NCI-H2196 (cell line): ENCODE measurements around the gene HSD17B11.
"Not testable (repeated sequence)": the region's sequence is repeated elsewhere in the genome, so short reads cannot be mapped to it uniquely, and the experiment has no call there.

ENCODE experiments used
- DNase-seq: peaks from one replicate; lab custom pipeline; 2025; ENCODE audit not compliant: unreplicated experiment; lab: John Stamatoyannopoulos, UW

Gene HSD17B11

DNA sequence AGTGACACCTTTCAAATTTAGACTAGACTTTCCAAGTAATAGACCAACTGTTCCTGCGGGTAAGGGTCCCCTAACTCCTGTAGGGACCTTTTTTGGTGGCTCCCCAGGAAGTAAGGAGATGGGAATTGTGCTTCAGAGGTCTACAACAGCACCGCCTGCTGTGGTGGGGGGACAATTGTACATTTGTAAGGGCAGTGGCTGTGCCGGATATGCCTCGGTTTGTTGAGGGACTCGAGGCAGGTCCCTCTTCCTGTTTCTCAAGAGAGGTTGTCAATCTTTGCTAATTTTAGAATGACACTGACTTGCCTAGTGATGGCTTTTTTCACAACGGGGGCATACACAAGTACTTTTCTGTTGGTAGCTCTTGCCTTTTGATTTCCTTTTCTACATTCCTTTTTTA is 15.5 kb upstream of the HSD17B11 start:
- no peak for DNase-seq

DNA sequence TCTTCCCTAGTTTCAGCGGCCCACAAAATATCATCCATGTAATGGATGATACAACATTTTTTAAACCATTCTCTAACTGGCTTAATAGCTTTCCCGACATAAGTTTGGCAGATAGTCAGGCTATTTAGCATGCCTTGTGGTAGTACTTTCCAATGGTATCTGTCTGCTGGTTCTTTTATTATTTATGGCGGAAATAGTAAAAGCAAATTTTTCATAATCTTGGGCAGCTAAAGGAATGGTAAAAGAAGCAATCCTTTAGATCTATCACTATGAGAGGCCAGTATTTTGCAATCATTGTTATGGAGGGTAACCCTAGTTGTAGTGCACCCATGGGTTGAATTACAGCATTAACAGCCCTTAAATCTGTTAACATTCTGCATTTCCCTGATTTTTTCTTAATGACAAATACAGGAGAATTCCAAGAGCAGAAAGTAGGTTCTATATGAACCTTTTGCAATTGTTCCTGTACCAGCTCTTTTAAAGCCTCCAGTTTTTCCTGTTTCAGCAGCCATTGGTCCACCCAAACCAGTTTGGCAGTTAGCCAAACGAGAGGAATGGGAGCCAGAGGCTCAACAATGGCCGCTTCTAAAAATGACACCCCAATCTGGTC is 14.3 kb upstream of the HSD17B11 start:
- no peak for DNase-seq

DNA sequence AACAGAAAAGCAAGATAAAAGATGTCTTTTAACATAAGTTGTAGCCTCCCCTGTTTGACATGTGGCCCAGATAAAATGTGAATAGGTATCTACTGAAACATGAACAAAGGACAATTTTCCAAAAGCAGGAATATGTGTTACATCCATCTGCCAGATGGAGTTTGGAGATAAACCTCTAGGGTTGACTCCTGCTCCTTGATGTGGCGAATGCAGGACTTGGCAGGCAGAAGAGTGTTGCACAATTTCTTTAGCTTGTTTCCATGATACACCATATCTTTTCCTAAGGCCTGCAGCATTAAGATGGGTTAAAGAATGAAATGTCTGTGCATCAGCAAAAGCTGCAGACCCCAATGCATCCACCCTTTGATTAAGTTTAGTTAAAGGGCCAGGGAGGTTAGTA is 12.7 kb upstream of the HSD17B11 start:
- DNase-seq = not testable (repeated sequence)

DNA sequence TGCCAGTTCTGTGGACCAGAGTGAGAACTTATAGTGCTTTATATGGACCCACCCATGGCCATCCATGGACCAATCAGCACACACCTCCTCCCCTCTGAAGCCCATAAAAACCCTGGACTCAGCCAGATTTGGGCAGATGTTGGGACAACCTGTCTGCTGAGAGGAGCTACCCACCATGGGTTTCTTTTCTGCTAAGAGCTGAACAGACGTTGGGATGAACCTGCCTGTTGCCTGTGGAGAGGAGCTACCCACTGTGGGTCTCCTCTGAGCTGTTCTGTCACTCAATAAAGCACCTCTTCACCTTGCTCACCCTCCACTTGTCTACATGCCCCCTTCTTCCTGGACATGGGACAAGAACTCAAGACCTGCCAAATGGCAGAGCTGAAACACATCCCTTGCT is 9.0 kb upstream of the HSD17B11 start:
- no peak for DNase-seq

DNA sequence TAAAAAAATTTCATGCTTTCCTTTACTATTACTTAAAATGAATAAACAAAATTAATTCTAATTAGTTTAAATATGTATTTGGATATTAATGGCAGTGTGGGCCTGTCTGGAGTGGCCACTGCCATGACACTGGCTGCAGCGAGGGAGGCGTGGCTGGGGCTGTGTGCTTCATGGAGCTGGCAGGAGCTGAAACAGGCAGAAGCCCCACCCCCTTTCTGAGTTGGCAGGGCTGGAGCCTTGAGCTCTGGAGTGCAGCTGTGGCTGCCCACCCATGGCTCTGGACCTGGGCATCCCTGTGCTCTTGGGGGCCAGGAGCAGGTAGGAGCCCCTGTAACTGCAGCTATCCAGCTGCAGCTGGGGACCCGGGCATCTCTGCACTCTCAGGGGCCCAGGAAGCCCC is 8.2 kb upstream of the HSD17B11 start:
- DNase-seq = no peak

DNA sequence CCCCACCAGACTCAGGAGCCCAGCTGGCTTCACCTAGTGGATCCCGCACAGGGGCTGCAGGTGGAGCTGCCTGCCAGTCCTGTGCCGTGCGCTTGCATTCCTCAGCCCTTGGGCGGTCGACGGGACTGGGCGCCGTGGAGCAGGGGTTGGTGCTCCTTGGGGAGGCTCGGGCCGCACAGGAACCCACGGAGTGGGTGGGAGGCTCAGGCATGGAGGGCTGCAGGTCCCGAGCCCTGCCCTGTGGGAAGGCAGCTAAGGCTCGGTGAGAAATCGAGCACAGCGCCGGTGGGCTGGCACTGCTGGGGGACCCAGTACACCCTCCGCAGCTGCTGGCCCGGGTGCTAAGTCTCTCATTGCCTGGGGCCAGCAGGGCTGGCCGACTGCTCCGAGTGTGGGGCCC is 4.9 kb upstream of the HSD17B11 start:
- DNase-seq = not testable (repeated sequence)

DNA sequence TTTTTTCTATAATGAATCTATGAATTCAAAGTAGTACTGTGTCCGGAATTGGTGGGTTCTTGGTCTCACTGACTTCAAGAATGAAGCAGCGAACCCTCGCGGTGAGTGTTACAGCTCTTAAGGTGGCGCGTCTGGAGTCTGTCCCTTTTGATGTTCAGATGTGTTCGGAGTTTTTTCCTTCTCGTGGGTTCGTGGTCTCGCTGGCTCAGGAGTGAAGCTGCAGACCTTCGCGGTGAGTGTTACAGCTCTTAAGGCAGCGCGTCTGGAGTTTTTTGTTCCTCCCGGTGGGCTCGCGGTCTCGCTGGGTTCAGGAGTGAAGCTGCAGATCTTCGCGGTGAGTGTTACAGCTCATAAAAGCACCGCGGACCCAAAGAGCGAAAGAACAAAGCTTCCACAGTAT is 4.1 kb upstream of the HSD17B11 start:
- not testable (repeated sequence) for DNase-seq

DNA sequence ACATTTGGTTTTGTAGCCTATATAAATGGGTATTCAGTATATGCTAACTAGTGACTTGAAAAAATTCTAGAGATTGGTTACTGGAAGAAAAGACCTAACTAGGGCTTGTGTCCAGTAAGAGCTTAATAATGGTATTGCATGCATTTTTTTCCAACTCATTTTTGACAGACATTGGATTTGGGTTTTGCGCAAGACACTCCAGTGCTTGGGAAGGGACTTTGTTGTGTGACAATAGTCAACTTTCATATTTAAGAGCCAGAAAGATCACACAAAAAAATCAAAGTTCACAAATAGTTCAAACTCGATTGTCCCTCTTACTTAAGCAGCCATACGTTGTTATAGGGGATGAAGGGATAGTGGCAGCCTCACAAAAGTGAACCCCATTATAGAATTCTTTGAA is 1.2 kb upstream of the HSD17B11 start:
- DNase-seq = no peak

DNA sequence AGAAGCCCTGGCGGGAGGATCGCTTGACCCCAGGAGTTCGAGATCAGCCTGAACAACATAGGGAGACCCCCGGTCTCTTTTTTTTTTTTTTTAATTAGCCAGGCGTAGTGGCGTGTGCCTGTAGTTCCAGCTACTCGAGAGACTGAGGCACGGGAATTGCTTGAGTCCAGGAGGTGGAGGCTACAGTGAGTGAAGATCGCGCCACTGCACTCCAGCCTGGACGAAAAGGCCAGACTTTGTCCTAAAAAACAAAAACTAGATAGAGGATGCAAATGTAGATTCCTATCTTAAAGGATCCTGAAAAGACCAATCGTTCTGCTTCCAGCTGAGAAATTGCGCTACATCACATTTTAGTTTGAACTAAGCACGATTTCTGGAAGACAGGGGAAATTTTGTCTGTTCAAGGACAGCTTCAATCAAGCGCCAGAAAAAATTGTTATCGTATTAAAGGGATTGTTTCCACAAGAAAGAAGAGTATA is 627 bp upstream of the HSD17B11 start:
- no peak for DNase-seq

DNA sequence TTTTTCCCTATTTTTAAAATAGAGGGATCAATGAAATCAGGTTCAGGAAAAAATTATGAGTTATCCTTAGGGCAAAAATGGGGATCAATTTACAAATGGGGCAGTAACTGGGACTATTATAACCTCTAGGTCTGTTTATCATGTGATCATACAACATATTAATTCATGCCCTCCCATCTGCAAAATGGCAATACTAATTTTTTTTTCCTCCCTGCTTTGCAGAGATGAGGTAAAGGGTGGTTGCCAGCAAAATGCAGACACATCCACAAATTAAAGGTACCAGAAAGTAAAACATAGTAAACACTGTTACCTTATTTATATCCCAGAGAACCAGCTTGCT is 467 bp downstream of the HSD17B11 start:
- no peak for DNase-seq

DNA sequence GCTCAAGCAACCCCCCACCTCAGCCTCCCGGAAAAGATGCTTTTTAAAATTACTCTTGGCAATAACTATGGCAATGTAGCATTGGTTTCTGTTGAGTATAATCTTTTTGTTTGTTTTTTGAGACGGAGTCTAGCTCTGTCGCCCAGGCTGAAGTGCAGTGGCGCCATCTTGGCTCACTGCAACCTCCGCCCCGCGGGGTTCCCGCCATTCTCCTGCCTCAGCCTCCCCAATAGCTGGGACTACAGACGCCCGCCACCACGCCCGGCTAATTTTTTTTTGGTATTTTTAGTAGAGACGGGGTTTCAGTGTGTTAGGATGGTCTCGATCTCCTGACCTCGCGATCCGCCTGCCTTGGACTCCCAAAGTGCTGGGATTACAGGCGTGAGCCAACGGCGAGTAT is 933 bp downstream of the HSD17B11 start:
- DNase-seq = not testable (repeated sequence)

DNA sequence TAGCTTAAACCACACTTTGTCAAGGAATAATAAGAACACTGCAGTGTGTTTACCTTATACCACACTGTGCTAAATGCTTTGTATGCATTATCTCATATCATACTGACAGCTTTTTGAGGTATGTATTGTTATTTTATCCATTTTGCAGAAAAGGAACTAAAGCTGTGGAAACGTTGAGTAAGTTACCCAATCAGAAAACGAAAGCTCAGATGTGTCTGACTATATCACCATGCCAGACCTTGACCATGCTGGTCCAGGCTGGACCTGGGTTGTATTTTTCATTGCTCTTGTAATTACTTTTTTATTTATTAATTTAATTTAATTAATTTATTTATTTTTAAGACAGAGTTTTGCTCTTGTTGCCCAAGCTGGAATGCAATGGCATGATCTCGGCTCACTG is 2.1 kb downstream of the HSD17B11 start:
- no peak for DNase-seq

DNA sequence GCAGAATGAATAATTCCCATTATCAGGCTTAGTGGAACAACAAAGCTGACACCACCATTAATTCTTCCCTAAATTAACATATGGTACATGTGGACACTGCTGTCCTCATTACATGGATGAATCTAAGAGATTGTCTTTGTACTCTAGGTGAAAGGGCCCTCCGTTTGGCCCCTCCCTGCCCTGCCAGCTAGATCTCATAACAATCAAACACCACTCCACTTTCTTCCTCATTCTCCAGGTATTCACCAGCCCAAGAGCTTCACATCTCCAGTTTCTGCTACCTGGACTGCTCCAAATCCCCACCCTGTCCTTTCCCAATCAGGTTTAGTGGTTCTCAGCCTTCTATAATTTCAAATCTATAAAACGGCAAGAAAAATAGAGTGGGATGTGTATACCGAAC is 3.8 kb downstream of the HSD17B11 start:
- DNase-seq = no peak

DNA sequence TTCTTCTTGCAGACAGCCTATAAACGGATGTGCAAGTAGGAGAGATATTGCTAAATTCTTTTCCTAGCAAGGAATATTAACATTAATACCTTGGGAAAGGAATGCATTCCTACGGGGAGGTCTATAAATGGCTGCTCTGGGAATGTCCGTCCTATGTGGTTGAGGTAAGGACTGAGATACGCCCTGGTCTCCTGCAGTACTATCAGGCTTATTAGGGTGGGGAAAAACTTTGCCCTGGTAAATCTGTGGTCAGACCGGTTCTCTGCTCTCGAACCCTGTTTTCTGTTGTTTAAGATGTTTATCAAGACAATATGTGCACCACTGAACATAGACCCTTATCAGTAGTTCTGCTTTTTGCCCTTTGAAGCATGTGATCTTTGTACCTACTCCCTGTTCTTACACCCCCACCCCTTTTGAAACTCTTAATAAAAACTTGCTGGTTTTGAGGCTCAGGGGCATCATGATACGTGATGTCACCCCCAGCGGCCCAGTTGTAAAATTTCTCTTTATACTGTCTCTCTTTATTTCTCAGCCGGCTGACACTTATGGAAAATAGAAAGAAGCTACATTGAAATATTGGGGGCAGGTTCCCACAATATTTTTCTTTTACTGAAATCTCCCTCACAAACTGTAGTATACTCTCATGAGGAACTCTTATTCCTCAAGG is 6.4 kb downstream of the HSD17B11 start:
- DNase-seq = not testable (repeated sequence)

DNA sequence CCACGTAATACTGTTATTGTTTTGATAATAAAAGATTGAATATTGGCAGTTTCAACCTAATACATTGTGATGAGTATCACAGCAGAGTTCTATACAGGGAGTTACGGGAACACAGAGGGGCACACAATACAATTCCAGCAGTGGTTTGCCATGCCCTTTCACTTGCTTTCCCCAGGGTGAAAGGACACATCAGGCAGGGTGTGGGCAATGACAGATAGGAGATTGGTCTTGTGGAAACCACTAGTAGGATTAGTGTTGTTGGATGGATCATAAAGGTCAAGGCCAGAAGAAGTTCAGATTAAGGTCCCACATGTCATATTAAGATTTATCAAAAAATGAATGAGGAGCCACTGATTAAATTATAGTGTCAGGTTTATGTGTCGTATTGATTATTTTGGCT is 8.1 kb downstream of the HSD17B11 start:
- DNase-seq = no peak

DNA sequence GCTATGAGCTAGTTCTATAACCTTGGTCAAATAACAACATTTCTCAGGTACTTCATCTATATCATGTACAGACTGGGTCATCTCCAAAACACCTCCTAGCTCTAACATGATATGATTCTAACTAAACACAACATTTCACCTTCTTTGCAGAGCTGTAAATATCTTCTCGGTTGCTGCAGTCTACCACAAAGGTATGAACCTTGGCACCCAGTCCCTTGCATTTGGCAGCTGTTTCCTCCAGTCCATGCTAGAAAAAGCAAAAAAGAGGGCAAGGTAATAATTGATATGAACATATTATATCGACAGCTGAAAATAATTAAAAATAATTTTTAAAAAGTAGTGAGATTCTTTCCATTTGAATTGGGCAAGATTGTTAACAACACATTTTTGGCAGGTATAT is 8.9 kb downstream of the HSD17B11 start:
- DNase-seq = no peak

DNA sequence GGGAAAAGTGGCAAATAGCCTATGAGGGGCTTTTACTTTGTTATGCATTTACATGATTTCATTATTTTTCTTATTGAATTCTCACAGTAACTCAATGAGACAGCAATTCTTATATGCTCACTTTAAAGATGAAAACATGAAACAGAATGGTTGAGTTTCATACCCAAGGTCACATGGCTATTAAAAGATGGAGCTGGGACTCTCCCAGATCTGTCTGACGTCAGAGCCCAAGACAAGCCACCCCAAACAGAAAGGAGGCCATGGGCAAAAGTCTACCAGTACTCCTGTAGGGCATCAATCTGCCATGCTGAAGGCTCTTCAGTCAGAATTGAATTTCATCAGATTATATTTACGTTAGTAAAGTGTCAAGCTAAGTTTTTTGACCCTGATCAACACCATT is 13.2 kb downstream of the HSD17B11 start:
- DNase-seq = no peak

DNA sequence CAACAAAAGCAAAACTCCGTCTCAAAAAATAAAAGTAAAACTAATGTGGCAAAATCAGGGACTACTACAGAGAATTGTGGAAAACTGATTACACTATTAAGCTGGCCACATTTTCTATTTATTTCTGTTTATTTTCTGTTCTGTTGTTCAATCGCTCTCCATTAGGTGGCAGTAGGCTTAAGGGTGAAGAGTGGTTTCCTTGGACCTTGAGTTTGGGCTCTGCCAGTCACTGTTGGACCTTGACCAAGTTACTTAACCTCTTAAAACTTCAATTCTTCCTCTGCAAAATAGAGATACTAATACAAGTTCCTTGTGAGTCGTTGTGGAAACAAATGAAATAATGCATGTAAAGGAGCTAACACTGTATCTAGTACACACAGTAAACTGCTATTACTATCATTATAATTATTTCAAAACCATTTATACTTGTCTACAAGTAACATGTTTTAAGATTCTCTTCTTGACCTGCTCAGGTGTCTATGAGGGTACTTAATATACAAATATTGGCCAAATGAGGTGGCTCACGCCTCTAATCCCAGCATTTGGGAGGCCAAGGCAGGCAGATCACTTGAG is 15.2 kb downstream of the HSD17B11 start:
- DNase-seq = peak; percentile 5

DNA sequence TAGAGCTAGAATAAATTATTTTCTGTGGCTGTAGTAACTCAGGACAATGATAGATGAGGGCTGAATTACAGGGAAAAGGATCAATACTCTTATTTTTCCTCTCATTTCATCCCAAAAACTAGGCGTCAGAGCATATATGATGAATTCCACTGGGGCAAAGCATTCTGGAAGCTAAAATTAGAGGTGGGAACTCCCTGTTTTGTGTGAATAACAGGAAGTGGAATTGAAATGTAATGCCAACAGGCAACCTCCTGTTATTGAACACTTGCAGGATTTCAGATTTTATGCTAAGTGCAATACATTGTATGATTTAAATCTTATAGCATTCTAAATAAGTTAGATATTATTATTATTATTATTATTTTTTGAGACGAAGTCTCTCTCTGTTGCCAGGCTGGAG is 20.9 kb downstream of the HSD17B11 start:
- no peak for DNase-seq

DNA sequence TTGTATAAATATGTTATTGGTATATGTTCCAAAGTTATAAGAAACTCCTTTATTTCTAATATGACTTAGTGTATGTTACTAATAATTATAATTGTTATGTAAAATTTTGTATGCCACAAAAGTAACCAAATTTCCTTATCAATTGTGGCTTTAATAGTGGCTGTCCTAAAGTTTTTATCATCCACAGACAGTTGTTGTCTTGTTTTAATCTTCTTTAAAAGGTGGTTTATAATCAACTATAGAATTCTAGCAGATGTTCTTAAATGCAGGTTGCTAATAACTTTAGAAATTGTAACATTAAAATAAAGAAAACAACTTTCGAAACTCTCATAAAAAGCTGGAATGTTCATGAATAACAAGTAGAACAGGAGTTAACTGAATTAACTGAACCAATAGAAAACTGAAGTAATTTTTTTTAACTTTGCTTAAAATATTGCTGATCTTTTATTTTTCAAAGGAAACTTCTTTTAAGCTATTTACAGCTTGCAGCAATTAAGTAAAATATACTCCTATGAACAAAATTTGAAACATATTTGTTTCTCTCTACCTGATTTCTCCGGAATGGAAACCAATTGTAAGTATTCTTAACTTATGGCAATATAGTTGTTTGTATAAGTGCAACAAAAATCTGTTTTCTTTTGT is 24.3 kb downstream of the HSD17B11 start:
- no peak for DNase-seq

DNA sequence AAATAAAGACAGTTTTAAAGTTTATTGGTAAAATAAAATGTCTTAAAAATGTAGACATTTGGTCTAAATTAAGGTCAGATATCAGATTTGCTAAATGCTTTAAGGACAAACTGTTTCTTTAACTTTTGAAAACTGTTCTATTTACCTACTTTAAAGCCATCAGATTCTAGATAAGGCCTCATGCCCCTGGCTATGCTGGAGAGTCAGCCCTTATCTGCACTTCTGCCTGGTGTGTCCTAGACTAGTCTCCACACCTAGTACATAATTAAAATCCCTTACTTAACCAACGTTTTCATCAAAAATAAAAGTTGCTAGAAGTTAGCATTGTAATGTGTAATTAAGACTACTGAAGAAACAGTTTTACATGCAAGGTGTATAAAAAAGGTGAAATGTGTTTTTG is 25.6 kb downstream of the HSD17B11 start:
- DNase-seq = no peak

DNA sequence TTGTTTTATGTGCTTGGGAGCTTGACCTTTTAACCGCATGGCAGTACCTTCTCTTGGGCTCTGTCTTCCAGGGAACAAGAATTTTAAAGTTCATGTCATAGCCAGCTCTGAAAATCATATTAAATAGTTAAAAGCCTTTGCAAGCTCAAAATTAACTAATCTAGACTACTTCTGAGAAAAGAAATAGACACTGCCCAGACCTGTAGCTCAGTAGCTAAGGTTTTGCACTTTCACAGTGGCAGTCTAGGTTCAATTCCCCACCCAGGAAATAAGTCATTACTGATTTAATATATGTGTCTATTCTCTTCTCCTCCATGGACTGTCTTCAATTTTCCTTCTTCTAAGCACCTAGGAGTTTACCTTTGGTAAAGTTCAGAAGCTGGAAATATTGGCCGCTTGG is 27.4 kb downstream of the HSD17B11 start:
- no peak for DNase-seq
